Measurements from ENCODE around the gene TRDMT1.

The TRDMT1 gene

GRCh38 chr10:17226891-17227303 lies 25.4 kb upstream of the TRDMT1 start:
- DNase-seq (ENCODE audit: low spot score) (no peak), ATAC-seq (ENCODE audit: low read depth) (no peak)
- H3K36me3 ChIP-seq (ENCODE audit: low read depth): peaks cover 18% of the 10 kb centered on the region
- H3K4me1 ChIP-seq (ENCODE audit: insufficient read depth, poor library complexity, severe bottlenecking): peaks cover 18% of the 10 kb centered on the region
- H3K27ac ChIP-seq (ENCODE audit: poor library complexity, severe bottlenecking): peak overlapping the region; percentile 87
- no peaks in the 10 kb centered on the region for H3K9me3 ChIP-seq (ENCODE audit: severe bottlenecking)
- no peak overlapping the region for H3K4me3 ChIP-seq (ENCODE audit: severe bottlenecking)
- TF ChIP-seq CTCF (IDR thresholded peaks at IDR 0.05; ENCODE audit: poor library complexity, severe bottlenecking): no peak
- H3K27me3 ChIP-seq (ENCODE audit: insufficient read depth, poor library complexity, severe bottlenecking): no peaks in the 10 kb centered on the region

GRCh38 chr10:17225808-17226207 lies 24.3 kb upstream of the TRDMT1 start:
- Histone ChIP-seq H3K4me1 (ENCODE audit: insufficient read depth, poor library complexity, severe bottlenecking) (peaks cover 7% of the 10 kb centered on the region), H3K4me3 (ENCODE audit: severe bottlenecking) (no peak overlapping the region), H3K27me3 (ENCODE audit: insufficient read depth, poor library complexity, severe bottlenecking) (no peaks in the 10 kb centered on the region), H3K36me3 (ENCODE audit: low read depth) (peaks cover 7% of the 10 kb centered on the region), H3K9me3 (ENCODE audit: severe bottlenecking) (no peaks in the 10 kb centered on the region), H3K27ac (ENCODE audit: poor library complexity, severe bottlenecking) (no peak overlapping the region)
- TF ChIP-seq CTCF (IDR thresholded peaks at IDR 0.05; ENCODE audit: poor library complexity, severe bottlenecking): no peak
- DNase-seq (ENCODE audit: low spot score): no peak
- no peak for ATAC-seq (ENCODE audit: low read depth)

GRCh38 chr10:17222329-17222728 lies 20.9 kb upstream of the TRDMT1 start:
- Histone ChIP-seq H3K27me3 (ENCODE audit: insufficient read depth, poor library complexity, severe bottlenecking) (no peaks in the 10 kb centered on the region), H3K9me3 (ENCODE audit: severe bottlenecking) (no peaks in the 10 kb centered on the region), H3K4me1 (ENCODE audit: insufficient read depth, poor library complexity, severe bottlenecking) (peaks cover 19% of the 10 kb centered on the region), H3K27ac (ENCODE audit: poor library complexity, severe bottlenecking) (no peak overlapping the region), H3K36me3 (ENCODE audit: low read depth) (no peaks in the 10 kb centered on the region), H3K4me3 (ENCODE audit: severe bottlenecking) (no peak overlapping the region)
- no peak for DNase-seq (ENCODE audit: low spot score)
- no peak for TF ChIP-seq CTCF (IDR thresholded peaks at IDR 0.05; ENCODE audit: poor library complexity, severe bottlenecking)
- ATAC-seq (ENCODE audit: low read depth): no peak

- TF ChIP-seq CTCF (IDR thresholded peaks at IDR 0.05; ENCODE audit: poor library complexity, severe bottlenecking): no peak
- Histone ChIP-seq H3K27ac (ENCODE audit: poor library complexity, severe bottlenecking) (no peak overlapping the region), H3K9me3 (ENCODE audit: severe bottlenecking) (no peaks in the 10 kb centered on the region), H3K27me3 (ENCODE audit: insufficient read depth, poor library complexity, severe bottlenecking) (no peaks in the 10 kb centered on the region), H3K4me1 (ENCODE audit: insufficient read depth, poor library complexity, severe bottlenecking) (peaks cover 35% of the 10 kb centered on the region), H3K4me3 (ENCODE audit: severe bottlenecking) (no peak overlapping the region), H3K36me3 (ENCODE audit: low read depth) (no peaks in the 10 kb centered on the region)
- ATAC-seq (ENCODE audit: low read depth) (no peak), DNase-seq (ENCODE audit: low spot score) (no peak)
These were observed 19.2 kb upstream of the TRDMT1 start for GRCh38 chr10:17220652-17221100.

- no peak for DNase-seq (ENCODE audit: low spot score)
- no peak for TF ChIP-seq CTCF (IDR thresholded peaks at IDR 0.05; ENCODE audit: poor library complexity, severe bottlenecking)
- no peak for ATAC-seq (ENCODE audit: low read depth)
- no peaks in the 10 kb centered on the region for H3K36me3 ChIP-seq (ENCODE audit: low read depth)
- H3K27ac ChIP-seq (ENCODE audit: poor library complexity, severe bottlenecking): peak overlapping the region; percentile 98
- no peaks in the 10 kb centered on the region for H3K27me3 ChIP-seq (ENCODE audit: insufficient read depth, poor library complexity, severe bottlenecking)
- H3K4me1 ChIP-seq (ENCODE audit: insufficient read depth, poor library complexity, severe bottlenecking): peaks cover 51% of the 10 kb centered on the region
- H3K4me3 ChIP-seq (ENCODE audit: severe bottlenecking): no peak overlapping the region
- H3K9me3 ChIP-seq (ENCODE audit: severe bottlenecking): no peaks in the 10 kb centered on the region
These were observed 17.6 kb upstream of the TRDMT1 start for GRCh38 chr10:17219024-17219423.
